Omental fat pad (tissue), 4 donors: ENCODE measurements around the gene LENG1. TPM values are rescaled to one million over a fixed set of nuclear protein-coding genes. Genes with fewer than 3 reads are reported as not detected.
A peak's percentile ranks its signal among the peaks of the same experiment; 100 is the strongest.
"Not testable (repeated sequence)": the region's sequence is repeated elsewhere in the genome, so short reads cannot be mapped to it uniquely, and the experiment has no call there.

Experiments
- ATAC-seq: fragments of 150-250 bp; one replicate; pipeline ENCODE4 v1.9.1; 2016; ENCODE audit warnings: mild to moderate bottlenecking, moderate library complexity; ENCODE audit not compliant: low FRiP score
- DNase-seq: peaks from one replicate; pipeline ENCODE4 v3.0.0-alpha.2; 2019; ENCODE audit warnings: low spot score
- total RNA-seq, 4 donors: library from RNA; depleted of rRNA; stranded (reverse); fragments of >200 nt; gene quantifications; one replicate each; pipeline ENCODE4 v1.1.0, GENCODE V29; 2016
- TF ChIP-seq, protein P1 (sequence below), 3 donors: fragments of 450-650 bp; IDR thresholded peaks; one replicate each; pipeline ENCODE4 v1.5.1; 2016 to 2017; ENCODE audit warnings: antibody characterized with exemption in 3 of 3, mild to moderate bottlenecking in 3 of 3, moderate library complexity in 2 of 3

LENG1 gene
- 10 to 100 TPM in 1 of 4 donors, 1 to 10 TPM in 3; 5.3 to 12.3 (median 7.4) TPM for total RNA-seq

DNA sequence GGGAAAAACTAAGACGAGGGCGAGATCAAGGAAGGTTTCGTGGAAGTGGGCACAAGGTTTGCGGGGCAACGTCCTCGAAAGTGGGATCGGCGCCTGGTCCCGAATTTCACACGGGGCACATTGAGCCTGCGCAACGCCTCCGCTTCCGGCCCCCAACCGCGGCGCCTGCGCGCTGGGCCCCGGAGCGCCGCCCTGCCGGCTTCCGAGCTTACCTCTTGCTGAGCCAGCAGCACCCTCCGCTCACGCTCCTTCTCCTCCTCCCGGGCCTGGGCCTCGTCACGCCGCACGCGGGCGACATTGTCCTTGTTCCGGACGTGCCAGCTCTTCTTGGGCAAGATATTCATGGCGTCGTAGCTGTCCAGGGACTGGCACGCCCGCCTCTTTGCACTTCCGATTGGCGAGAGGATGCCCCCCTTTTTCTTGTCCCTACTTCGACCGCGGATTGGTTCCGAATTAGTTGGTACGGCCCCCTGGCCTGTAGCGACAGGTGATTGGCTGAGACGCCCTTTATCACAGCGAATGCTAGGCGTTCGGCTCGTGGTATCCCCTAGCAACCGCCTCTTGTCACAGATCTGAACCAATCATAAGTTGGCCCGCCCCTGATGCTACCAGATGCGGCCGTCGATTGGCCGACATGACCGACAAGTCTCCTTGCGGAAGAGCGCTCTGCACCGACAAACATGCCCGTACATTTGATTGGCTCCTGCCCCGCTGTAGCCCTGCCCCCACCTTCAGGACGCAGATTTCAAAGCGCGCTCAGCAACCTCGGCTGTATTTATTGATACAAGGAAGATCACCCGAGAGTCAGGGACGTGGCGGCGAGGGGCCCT is at the start of gene LENG1:
Gene LENG1, minus strand, starts transcription at position 370 of the 830 bp plus-strand sequence. Its CDS starts 26 bp downstream, at position 344.
- TF ChIP-seq, protein P1, sequence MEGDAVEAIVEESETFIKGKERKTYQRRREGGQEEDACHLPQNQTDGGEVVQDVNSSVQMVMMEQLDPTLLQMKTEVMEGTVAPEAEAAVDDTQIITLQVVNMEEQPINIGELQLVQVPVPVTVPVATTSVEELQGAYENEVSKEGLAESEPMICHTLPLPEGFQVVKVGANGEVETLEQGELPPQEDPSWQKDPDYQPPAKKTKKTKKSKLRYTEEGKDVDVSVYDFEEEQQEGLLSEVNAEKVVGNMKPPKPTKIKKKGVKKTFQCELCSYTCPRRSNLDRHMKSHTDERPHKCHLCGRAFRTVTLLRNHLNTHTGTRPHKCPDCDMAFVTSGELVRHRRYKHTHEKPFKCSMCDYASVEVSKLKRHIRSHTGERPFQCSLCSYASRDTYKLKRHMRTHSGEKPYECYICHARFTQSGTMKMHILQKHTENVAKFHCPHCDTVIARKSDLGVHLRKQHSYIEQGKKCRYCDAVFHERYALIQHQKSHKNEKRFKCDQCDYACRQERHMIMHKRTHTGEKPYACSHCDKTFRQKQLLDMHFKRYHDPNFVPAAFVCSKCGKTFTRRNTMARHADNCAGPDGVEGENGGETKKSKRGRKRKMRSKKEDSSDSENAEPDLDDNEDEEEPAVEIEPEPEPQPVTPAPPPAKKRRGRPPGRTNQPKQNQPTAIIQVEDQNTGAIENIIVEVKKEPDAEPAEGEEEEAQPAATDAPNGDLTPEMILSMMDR (IDR thresholded peaks at IDR 0.05) = no peak
- peak; percentile 95 for ATAC-seq
- peak; percentile 98 for DNase-seq

DNA sequence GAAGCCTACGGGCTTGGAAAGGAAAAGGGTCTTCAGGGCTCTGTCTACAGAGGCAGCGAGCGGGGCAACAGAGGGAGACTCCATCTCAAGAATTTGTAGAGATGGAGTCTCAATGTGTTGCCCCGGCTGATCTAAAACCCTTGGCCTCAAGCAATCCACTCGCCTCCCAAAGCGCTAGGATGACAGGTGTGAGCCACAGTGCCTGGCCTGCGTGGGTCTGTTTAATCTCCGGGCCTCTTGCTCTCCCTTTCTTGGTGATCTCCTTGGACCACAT is 49.2 kb upstream of the LENG1 start:
- TF ChIP-seq, protein P1 (IDR thresholded peaks at IDR 0.05) = no peak
- ATAC-seq (no peak), DNase-seq (no peak)

DNA sequence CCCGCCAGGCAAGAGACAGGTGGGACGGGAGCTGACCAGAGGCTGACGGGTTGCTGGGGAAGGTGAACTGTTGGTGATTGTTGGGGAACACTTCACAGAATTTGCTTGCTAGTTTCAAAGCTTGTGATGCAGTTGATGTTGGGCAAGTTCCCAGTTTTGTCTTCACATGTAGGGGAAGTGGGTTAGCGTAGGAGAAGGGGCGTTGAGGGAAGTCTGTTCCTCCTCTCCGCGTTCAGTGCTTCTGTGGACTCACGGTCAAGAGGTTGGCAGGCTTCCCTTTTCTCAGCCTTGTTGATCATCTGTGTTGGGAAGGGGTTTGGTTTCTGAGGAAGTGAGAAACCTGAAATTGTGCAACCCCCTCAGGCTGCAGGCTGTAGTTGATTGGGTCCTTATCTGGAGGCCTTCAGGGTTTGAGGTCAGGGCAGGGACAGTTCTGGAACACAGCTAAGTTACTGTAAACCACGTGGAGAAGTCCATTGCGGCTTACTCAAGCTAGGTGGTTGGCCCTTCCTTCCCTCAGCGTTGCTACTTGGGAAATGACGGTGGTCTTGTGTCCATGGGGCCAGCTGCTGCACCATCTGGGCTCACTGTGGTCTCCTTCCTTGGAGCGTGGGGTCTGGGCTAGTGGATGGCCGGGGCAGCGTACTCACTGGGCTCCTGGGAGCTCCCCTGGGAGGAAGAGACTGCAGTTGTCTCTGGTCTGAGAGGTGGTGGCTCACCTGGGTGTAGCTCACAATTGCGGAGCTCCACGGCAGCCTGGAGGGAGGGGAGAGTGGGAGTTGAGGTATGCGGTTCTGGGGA is 48.7 kb upstream of the LENG1 start:
- peak; percentile 38 for ATAC-seq
- TF ChIP-seq, protein P1 (IDR thresholded peaks at IDR 0.05) = no peak
- DNase-seq = peak; percentile 53

DNA sequence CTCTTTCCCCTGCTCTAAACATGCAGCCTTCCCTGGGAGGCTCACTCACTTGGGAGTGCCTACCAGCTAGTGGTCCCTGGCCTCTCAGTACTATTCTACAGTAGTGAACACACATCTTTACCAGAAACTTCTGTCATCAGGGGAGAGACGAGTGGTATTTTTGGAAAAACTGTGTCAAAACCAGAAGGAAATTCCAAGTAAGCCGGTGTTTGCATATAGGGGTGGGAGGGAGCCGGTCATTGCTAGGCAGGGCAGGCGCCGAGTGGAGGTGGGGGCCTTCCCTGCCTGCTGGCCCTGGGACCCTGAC is 48.1 kb upstream of the LENG1 start:
- no peak for DNase-seq
- TF ChIP-seq, protein P1 (IDR thresholded peaks at IDR 0.05) = no peak
- peak; percentile 3 for ATAC-seq

DNA sequence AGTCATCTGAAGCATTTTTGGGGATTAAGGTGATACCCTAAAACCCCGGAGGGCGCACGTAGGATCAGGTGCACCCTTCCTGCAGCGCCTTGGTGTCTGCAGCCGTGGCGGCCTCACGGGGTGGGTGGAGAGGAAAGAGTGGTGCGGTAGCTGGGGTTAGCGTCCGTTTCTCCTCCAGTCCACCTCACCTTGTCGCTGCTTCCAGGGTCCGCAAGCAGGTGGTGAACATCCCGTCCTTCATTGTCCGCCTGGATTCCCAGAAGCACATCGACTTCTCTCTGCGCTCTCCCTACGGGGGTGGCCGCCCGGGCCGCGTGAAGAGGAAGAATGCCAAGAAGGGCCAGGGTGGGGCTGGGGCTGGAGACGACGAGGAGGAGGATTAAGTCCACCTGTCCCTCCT is 47.7 kb upstream of the LENG1 start:
- DNase-seq, ATAC-seq: not testable (repeated sequence)

DNA sequence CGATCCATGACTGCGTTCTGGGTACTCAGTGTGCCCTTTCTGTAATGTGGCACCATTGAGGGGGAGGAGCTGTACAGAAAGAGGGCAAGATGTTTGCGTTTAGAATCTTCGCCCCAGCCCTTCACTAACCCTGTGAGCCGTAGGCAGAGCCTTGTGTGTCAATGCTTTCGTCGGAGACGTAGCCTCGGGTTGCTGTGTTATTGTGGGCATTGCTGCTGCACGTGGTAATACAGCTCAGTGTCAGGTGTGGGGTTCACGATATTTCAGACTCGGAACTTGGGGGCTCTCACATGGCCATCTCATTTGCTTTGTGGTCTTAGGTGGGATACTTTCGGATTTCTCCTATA is 47.3 kb upstream of the LENG1 start:
- no peak for DNase-seq
- no peak for ATAC-seq
- TF ChIP-seq, protein P1 (IDR thresholded peaks at IDR 0.05) = no peak

DNA sequence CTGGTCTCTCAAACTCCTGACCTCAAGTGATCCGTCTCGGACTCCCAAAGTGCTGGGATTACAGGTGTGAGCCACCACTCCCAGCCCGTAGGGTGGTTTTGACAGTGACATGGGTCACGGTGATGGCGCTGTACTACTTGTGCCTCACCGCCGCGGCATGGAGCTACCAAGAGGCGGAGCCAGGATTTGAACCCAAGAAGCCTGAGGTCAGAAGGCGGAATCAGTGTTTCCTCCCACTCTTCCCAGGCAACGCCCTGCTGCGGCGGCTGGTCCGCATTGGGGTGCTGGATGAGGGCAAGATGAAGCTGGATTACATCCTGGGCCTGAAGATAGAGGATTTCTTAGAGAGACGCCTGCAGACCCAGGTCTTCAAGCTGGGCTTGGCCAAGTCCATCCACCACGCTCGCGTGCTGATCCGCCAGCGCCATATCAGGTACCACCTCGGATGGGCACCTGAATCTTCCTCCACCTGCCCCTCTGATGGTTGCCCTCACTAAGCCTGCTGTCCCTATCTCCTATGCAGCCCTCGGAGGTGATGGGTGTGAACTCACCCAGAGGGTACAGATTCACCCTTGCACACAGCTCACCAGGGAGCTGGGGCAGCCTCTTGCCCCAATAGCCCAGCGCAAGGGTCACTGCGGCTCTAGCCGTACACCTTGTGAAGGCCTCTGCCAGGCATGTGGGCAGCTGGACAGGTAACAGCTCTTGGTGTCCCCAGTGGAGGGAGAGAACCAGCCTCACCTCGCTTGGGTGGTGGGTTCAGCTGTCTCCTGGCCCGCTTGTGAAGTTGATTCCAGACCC is 46.7 kb upstream of the LENG1 start:
- TF ChIP-seq, protein P1 (IDR thresholded peaks at IDR 0.05) = no peak
- no peak for ATAC-seq

More for the DNA sequence above, 46.7 kb upstream of the LENG1 start:
- no peak for DNase-seq
